Central memory CD8-positive, alpha-beta T cell (primary cell): Measurements from ENCODE around the gene ACTR3.
A peak's percentile ranks its signal among the peaks of the same experiment; 100 is the strongest.

Source experiments
- ATAC-seq: fragments of 150-1000 bp; cut with Tn5 transposase; replicated peaks from 2 replicates; pipeline ENCODE4 v1.10.0; 2022; ENCODE audit warnings: mild to moderate bottlenecking, moderate FRiP score, moderate number of reproducible peaks; ENCODE audit not compliant: poor library complexity, severe bottlenecking; ENCODE audit errors: extremely low read depth
- DNase-seq, 2 donors: peaks; one replicate each; pipeline ENCODE4 v3.0.0; 2021; ENCODE audit warnings: low spot score in 2 of 2
- H3K27ac Mint-ChIP-seq: one replicate; pipeline ENCODE4 v1.8.0; 2022; ENCODE audit warnings: low read depth, mild to moderate bottlenecking, moderate library complexity, mixed read lengths
- H3K27me3 Mint-ChIP-seq: one replicate; pipeline ENCODE4 v1.8.0; 2022; ENCODE audit warnings: mixed read lengths
- H3K36me3 Mint-ChIP-seq: one replicate; pipeline ENCODE4 v1.8.0; 2022; ENCODE audit warnings: mild to moderate bottlenecking, moderate library complexity, mixed read lengths; ENCODE audit not compliant: insufficient read depth
- H3K4me1 Mint-ChIP-seq: one replicate; pipeline ENCODE4 v1.8.0; 2022; ENCODE audit warnings: mixed read lengths
- H3K4me3 Mint-ChIP-seq: one replicate; pipeline ENCODE4 v1.8.0; 2022; ENCODE audit warnings: mild to moderate bottlenecking, moderate library complexity, mixed read lengths
- H3K9me3 Mint-ChIP-seq: one replicate; pipeline ENCODE4 v1.8.0; 2022; ENCODE audit warnings: mixed read lengths

ACTR3 gene

DNA sequence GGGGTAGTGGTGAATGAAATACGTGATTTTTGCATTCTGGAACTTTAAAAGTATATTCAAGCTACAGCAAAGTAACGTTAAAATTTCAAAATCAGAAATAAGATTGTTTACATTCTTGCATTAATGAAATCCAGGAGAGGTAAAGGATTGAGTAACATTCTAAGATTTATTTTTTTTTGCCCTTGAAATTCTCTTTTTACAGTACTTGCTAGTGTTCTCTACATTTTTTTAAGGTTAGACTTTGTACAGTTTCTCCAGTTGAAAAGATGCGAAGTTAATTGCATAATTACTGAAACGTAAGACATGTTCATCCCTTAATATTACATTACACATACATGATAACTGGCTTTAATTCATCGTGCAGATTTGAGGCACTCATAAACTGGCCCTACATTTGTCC lies 74.5 kb downstream of the ACTR3 start:
- Mint-ChIP-seq H3K9me3 (no peaks in the 10 kb centered on the region), H3K27ac (no peak overlapping the region), H3K36me3 (peaks cover 19% of the 10 kb centered on the region)

DNA sequence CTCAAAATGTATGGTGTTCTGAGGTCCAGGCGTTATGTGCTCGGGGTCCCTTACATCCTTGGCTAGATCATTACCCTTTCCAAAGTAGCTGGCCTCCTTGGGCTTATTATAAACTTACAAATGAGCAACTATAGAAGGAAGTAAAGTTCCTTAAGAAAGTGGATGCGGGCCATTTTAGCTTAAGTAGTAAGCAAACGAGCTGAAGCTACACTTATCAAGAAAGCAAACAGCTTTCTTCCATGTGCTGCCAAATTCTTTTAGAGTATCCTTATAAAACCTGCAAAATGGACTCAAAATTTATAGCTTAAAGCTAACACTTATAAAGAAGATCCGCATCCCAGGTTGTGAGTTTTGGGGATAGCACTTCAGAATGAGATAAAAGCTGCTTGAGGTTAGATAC lies 75.3 kb downstream of the ACTR3 start:
- no peak overlapping the region for H3K27ac Mint-ChIP-seq
- no peak for DNase-seq
- ATAC-seq = no peak
- H3K4me1 Mint-ChIP-seq = no peaks in the 10 kb centered on the region
- H3K9me3 Mint-ChIP-seq = no peaks in the 10 kb centered on the region
- H3K36me3 Mint-ChIP-seq = peaks cover 16% of the 10 kb centered on the region
- H3K27me3 Mint-ChIP-seq = no peaks in the 10 kb centered on the region
- no peak overlapping the region for H3K4me3 Mint-ChIP-seq

More for the DNA sequence above, 74.5 kb downstream of the ACTR3 start:
- no peak for ATAC-seq
- H3K27me3 Mint-ChIP-seq = no peaks in the 10 kb centered on the region
- no peak overlapping the region for H3K4me3 Mint-ChIP-seq
- DNase-seq = no peak
- H3K4me1 Mint-ChIP-seq = no peaks in the 10 kb centered on the region

DNA sequence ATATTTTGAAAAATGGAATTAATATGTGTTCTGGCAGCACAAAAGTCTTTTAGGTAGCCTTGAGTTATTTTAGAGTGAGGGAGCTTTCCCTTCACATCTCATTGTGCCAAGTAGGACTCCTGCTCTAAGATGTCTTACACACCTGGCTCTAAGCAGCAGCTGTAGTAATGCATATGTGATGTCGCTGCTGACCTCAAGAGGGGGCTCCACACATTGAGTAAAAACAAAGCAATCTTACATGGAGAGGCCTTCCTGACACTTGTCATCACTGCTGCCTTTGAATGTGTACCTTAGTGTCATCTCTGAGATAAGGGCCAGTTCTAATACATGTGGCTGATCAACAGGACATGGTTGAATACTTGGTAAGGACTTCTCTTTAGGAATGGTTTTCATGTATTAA lies 75.8 kb downstream of the ACTR3 start:
- H3K4me3 Mint-ChIP-seq = no peak overlapping the region
- no peaks in the 10 kb centered on the region for H3K4me1 Mint-ChIP-seq
- H3K36me3 Mint-ChIP-seq = peaks cover 17% of the 10 kb centered on the region
- H3K27me3 Mint-ChIP-seq = no peaks in the 10 kb centered on the region
- DNase-seq = no peak
- peak overlapping the region; percentile 41 for H3K27ac Mint-ChIP-seq
- H3K9me3 Mint-ChIP-seq = no peaks in the 10 kb centered on the region
- ATAC-seq = peak; percentile 72

DNA sequence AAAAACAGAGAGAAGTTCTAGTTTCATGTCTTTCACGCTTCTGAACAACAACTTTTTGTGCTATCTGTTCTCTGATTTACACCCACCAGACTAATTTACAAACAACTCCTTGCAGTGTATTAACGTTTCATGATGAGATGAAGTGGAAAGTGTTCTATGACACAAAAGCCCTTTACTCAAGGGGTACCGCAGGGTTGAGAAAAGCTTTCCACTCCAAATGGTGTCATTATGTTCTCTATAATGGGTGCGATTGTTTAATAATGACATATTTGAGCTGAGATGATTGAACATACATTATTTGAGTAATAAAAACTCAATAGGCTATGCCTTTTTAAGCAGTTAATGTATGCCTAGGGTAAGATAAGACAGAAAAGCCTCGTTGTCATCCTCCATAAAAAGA lies 76.3 kb downstream of the ACTR3 start:
- ATAC-seq (no peak), DNase-seq (no peak)
- Mint-ChIP-seq H3K4me1 (no peaks in the 10 kb centered on the region), H3K27me3 (no peaks in the 10 kb centered on the region), H3K4me3 (no peak overlapping the region), H3K27ac (peak overlapping the region; percentile 41), H3K9me3 (no peaks in the 10 kb centered on the region), H3K36me3 (peaks cover 15% of the 10 kb centered on the region)

DNA sequence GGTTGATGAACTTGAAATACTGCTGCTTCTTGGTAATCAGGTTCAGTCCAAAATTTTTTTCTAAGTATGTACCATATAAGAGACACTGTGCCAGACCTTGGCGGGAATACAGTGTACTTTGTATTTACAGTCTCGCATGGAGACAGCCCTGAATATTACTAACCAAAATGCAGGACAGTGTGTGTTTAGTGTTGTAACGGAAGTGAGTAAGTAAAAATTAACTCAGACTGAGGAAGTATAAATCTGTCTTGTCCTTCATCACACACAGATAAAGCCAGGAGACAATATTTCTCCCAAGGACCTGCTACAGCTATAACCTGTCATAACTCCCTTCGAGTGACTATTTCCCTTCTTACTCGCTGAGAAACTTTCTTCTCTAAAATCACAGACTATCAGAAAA lies 76.9 kb downstream of the ACTR3 start:
- H3K4me3 Mint-ChIP-seq = no peak overlapping the region
- no peak for ATAC-seq
- no peaks in the 10 kb centered on the region for H3K27me3 Mint-ChIP-seq
- H3K27ac Mint-ChIP-seq = no peak overlapping the region
- peaks cover 11% of the 10 kb centered on the region for H3K36me3 Mint-ChIP-seq
- no peak for DNase-seq
- H3K4me1 Mint-ChIP-seq = peaks cover 2% of the 10 kb centered on the region
- H3K9me3 Mint-ChIP-seq = no peaks in the 10 kb centered on the region

DNA sequence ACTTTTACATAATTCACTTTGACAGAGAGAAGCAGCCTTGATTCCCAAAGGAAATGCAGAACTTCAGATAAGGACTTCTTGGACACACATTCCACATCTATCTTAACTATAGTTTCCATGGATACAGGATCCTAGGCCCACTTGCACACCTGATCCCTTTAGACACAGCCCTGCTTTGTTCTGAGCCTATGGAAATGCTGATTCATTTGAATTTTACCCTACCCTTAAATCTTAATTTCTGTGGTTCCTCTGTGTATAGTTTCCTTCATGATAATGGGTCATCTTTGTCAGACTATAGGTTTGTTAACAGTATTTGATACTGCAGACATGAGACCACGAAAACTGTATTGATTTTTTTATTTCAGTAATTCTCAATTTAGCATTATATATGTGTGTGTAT lies 77.4 kb downstream of the ACTR3 start:
- peaks cover 6% of the 10 kb centered on the region for H3K4me1 Mint-ChIP-seq
- H3K27ac Mint-ChIP-seq = no peak overlapping the region

DNA sequence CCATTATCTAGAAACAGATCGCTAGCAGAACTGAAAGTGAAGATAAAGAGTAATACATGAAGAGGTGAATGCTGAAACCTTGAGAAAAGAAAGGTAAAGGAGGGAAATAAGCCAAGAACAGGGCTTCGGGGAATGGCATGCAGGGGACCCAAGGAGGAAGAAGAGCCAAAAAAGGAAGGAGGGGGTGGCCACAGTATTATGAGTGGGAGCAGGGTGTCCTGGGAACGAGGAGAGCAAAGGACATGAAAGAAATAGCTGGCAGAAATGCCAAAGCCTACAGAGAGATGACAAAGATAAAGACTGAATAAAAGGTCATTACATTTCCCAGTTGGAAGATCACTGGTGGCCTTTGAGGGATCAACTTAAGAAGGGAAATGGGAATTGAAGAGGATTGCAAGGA lies 82.9 kb downstream of the ACTR3 start:
- Mint-ChIP-seq H3K4me3 (no peak overlapping the region), H3K9me3 (no peaks in the 10 kb centered on the region), H3K27ac (peak overlapping the region; percentile 11), H3K36me3 (peaks cover 14% of the 10 kb centered on the region), H3K4me1 (peaks cover 14% of the 10 kb centered on the region), H3K27me3 (no peaks in the 10 kb centered on the region)
- no peak for DNase-seq
- ATAC-seq = no peak

More for the DNA sequence above, 77.4 kb downstream of the ACTR3 start:
- DNase-seq (no peak), ATAC-seq (no peak)
- H3K9me3 Mint-ChIP-seq = no peaks in the 10 kb centered on the region
- H3K36me3 Mint-ChIP-seq = peaks cover 11% of the 10 kb centered on the region
- H3K27me3 Mint-ChIP-seq = no peaks in the 10 kb centered on the region
- H3K4me3 Mint-ChIP-seq = no peak overlapping the region

DNA sequence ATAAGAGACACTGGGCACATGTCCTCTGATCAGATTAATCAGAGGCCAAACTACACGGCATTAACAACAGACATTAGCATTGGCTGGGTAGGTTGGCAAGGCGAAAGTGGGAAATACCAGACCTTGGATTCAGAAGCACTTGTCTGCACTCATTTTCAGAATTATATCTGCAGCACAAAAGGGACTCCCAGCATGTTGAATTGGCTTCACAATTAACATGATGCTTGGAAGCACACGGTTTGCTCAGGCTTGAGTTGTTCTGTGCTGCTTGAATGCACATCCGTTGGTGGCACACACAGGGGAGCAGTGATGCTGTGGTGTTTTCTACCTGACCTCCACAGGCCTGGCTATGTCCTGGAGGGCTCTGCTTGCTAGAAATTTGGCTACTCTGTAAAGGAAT lies 83.9 kb downstream of the ACTR3 start:
- no peaks in the 10 kb centered on the region for H3K27me3 Mint-ChIP-seq
- H3K4me3 Mint-ChIP-seq = no peak overlapping the region
- peaks cover 14% of the 10 kb centered on the region for H3K36me3 Mint-ChIP-seq
- DNase-seq (no peak), ATAC-seq (no peak)
- no peaks in the 10 kb centered on the region for H3K9me3 Mint-ChIP-seq
- peaks cover 14% of the 10 kb centered on the region for H3K4me1 Mint-ChIP-seq
- no peak overlapping the region for H3K27ac Mint-ChIP-seq

DNA sequence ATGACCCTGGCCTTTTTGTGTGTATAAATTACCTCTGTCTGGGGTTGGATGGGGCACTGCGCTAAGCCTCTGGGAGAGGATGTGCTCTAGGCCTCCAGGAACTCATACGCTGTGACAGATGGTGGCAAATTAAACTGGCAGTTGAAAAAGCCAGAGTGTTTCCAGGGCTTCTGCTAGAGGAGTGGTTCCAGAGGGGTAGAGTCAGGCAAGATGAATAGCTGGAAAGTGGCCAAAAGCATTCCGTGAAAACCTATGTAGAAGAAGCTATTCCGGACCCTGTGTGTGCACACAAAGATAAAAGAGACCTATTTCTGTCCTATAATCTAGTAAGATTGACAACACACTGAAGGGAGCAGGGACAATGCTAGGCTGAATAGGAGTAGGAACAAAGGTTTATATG lies 84.8 kb downstream of the ACTR3 start:
- ATAC-seq (no peak), DNase-seq (no peak)
- Mint-ChIP-seq H3K4me1 (peaks cover 14% of the 10 kb centered on the region), H3K9me3 (no peaks in the 10 kb centered on the region), H3K27me3 (no peaks in the 10 kb centered on the region), H3K36me3 (peaks cover 15% of the 10 kb centered on the region), H3K27ac (no peak overlapping the region), H3K4me3 (no peak overlapping the region)

DNA sequence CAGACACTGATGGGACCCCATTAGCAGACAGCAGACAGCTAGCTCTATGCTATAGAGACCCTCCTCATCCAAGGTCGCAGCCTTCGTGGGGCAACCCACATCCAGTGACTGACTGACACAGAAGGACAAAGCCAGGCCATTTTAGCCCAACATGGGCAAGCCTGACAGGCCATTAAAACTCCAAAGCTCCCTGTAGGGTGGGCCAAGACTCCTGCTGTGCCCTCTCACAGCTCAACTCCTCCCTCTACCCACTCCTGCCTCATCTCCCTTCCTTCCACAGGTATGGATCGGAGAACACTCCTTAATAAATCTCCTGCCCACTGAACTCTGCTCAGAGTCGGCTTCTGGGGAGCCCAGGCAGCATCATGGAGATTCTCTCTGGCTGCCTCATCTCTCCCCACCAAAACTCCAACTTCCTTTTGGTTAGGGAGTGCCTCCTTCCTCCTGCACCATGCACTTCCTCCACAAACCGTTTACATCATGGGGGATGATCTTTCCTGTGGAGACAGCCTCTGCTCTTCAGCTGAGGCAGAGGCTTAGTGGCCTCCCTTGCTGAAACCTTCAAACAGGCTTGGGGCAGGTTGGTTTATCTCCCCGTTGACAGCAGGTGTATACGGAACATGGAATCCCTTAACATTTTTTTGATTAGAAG lies 86.5 kb downstream of the ACTR3 start:
- Mint-ChIP-seq H3K9me3 (no peaks in the 10 kb centered on the region), H3K4me1 (peaks cover 14% of the 10 kb centered on the region), H3K27me3 (no peaks in the 10 kb centered on the region), H3K36me3 (peaks cover 16% of the 10 kb centered on the region), H3K4me3 (no peak overlapping the region), H3K27ac (no peak overlapping the region)
- DNase-seq = no peak
- ATAC-seq = no peak

DNA sequence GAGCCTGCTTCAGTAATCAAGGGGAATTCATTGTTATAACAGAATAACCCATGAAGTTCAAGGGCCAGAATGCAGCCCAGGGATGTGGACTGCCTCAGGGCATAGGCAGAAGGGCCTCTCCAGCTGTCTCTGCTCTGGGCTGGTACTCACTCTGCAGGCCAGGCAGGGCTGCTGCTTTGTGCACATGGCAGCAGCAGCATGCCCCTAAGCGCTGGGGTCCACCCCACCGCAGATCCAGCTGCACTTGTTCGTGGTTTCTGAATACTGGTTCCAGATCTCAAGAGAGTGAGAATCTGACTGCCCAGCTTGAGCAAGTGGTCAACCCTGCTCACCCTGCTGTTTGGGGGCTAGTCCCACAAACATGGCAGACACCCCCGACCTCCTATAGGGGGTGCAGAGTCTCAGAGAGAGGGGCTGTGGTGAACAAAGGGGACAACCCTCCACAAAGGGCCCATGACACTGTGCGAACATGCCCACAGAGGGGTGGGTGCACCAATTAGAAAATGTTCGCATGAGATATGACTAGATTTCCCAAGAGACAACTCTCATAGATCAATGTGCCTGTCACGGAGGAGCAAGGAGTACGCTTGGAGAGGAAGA lies 87.3 kb downstream of the ACTR3 start:
- DNase-seq = no peak
- Mint-ChIP-seq H3K27ac (no peak overlapping the region), H3K4me1 (peaks cover 8% of the 10 kb centered on the region), H3K4me3 (no peak overlapping the region), H3K27me3 (no peaks in the 10 kb centered on the region), H3K36me3 (peaks cover 16% of the 10 kb centered on the region), H3K9me3 (no peaks in the 10 kb centered on the region)
- ATAC-seq = no peak

DNA sequence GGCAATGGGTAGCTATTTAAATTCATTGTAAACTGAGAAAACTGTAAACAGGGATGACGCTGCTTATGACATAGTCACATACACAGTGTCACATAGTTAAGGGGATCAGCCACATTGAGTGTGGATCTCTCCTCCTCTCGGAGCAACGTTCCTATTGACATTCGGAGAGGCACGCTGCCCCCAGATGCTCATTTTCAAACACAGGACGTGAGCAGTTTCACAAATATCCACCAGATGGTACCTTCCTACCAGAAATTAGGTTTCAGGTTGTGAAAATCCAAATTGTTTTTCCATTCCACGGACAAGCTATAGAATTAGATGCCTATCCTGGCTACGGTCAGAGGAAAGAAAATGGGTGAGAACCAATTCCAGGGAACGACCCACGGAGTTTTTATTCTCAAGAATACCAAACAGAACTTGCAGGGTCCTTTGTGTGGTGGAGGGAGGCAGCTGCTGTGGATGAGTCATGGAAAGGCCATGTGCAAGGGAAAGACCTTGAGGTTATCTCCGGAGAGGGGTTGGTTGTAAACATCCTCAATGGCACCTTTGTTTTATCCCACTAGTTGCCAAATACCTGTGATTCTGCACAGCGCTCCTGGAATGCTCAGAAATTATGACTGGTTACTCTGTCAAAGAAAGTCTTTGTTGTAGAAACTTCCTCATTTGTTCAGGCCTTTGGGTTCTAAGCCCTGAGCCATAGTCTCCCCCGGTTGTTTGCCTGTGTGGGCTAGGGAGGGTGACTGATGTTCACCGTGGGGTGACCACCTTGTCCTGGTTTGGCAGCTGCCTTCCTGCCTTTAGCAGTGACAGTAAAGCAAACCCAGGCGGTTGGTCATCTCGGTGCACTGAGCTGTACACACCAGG lies 88.0 kb downstream of the ACTR3 start:
- DNase-seq (no peak), ATAC-seq (no peak)
- H3K4me3 Mint-ChIP-seq = no peak overlapping the region

More for the DNA sequence above, 88.0 kb downstream of the ACTR3 start:
- H3K4me1 Mint-ChIP-seq = peaks cover 2% of the 10 kb centered on the region
- H3K9me3 Mint-ChIP-seq = no peaks in the 10 kb centered on the region
- H3K27ac Mint-ChIP-seq = no peak overlapping the region
- no peaks in the 10 kb centered on the region for H3K27me3 Mint-ChIP-seq
- peaks cover 19% of the 10 kb centered on the region for H3K36me3 Mint-ChIP-seq
